ENCODE results near the gene UNC5C. TPM values are rescaled to one million over a fixed set of nuclear protein-coding genes. Genes with fewer than 3 reads are reported as not detected.

The UNC5C gene
- total RNA-seq, 4 donors from 2014 or later = 1.7 to 2.4 (median 2.0) TPM

GRCh38 chr4:95255396-95256107 lies 293.2 kb downstream of the UNC5C start:
- H3K9me3 ChIP-seq = no peaks in the 10 kb centered on the region
- no peaks in the 10 kb centered on the region for H3K4me1 ChIP-seq
- no peak overlapping the region for H3K27ac ChIP-seq (replicated peaks in 1 of 4)
- DNase-seq (ENCODE audit: extremely low spot score) = no peak
- intact Hi-C loops (cut with DNase I) = no loop called here
- H3K27me3 ChIP-seq = no peaks in the 10 kb centered on the region
- H3K4me3 ChIP-seq = no peak overlapping the region
- WGBS = 73% methylated on average over 8 of the region's 8 CpGs
- H3K36me3 ChIP-seq = no peaks in the 10 kb centered on the region
- TF ChIP-seq CTCF (IDR thresholded peaks at IDR 0.05) (no peak), POLR2AphosphoS5 (IDR thresholded peaks at IDR 0.05) (no peak), POLR2A (IDR thresholded peaks at IDR 0.05; ENCODE audit: low read depth) (no peak), EP300 (IDR thresholded peaks at IDR 0.05) (no peak)

DNA sequence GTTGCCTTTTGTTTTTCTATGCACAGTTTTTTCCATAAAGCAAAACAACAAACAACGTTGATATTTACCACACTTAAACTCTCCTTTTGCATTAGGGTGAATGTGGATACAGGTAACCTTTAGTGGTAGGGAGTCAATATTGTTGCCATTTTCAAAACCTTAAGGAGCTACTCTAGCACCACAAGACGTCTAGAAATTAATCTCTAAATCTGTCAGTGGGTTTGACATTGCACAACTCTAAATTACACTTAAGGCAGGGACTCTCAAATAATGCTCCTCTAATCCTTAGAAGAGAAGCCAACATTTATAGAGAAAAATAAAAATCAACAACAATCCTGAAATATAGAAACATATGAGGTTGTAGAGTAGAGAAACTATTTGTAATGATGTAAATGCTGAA lies 297.2 kb downstream of the UNC5C start:
- no peak for DNase-seq (ENCODE audit: extremely low spot score)
- intact Hi-C loops (cut with DNase I) = no loop called here
- no peak for TF ChIP-seq EP300 (IDR thresholded peaks at IDR 0.05)
- Histone ChIP-seq H3K9me3 (no peaks in the 10 kb centered on the region), H3K27ac (replicated peaks in 1 of 4) (no peak overlapping the region), H3K4me1 (no peaks in the 10 kb centered on the region), H3K36me3 (no peaks in the 10 kb centered on the region), H3K27me3 (no peaks in the 10 kb centered on the region), H3K4me3 (no peak overlapping the region)
- WGBS = 79% methylated on average over 2 of the region's 2 CpGs

GRCh38 chr4:95250544-95251137 lies 298.1 kb downstream of the UNC5C start:
- Histone ChIP-seq H3K4me1 (no peaks in the 10 kb centered on the region), H3K4me3 (no peak overlapping the region), H3K36me3 (no peaks in the 10 kb centered on the region), H3K27ac (replicated peaks in 1 of 4) (no peak overlapping the region), H3K27me3 (no peaks in the 10 kb centered on the region), H3K9me3 (no peaks in the 10 kb centered on the region)
- TF ChIP-seq POLR2A (IDR thresholded peaks at IDR 0.05; ENCODE audit: low read depth) = no peak
- TF ChIP-seq POLR2AphosphoS5 (IDR thresholded peaks at IDR 0.05) = no peak
- no peak for TF ChIP-seq CTCF (IDR thresholded peaks at IDR 0.05)
- TF ChIP-seq EP300 (IDR thresholded peaks at IDR 0.05) = no peak
- intact Hi-C loops (cut with DNase I) = no loop called here
- WGBS = 85% methylated on average over 7 of the region's 7 CpGs
- no peak for DNase-seq (ENCODE audit: extremely low spot score)

GRCh38 chr4:95249426-95250021 lies 299.2 kb downstream of the UNC5C start:
- Histone ChIP-seq H3K27me3 (no peaks in the 10 kb centered on the region), H3K4me1 (no peaks in the 10 kb centered on the region), H3K27ac (replicated peaks in 1 of 4) (no peak overlapping the region), H3K4me3 (no peak overlapping the region), H3K36me3 (no peaks in the 10 kb centered on the region), H3K9me3 (no peaks in the 10 kb centered on the region)
- TF ChIP-seq POLR2AphosphoS5 (IDR thresholded peaks at IDR 0.05) (no peak), EP300 (IDR thresholded peaks at IDR 0.05) (no peak), POLR2A (IDR thresholded peaks at IDR 0.05; ENCODE audit: low read depth) (no peak), CTCF (IDR thresholded peaks at IDR 0.05) (no peak)
- no peak for DNase-seq (ENCODE audit: extremely low spot score)
- WGBS = 83% methylated on average over 3 of the region's 3 CpGs
- intact Hi-C loops (cut with DNase I) = no loop called here

GRCh38 chr4:95248720-95249425 lies 299.9 kb downstream of the UNC5C start:
- WGBS = 83% methylated on average over 1 of the region's 1 CpG
- H3K9me3 ChIP-seq = no peaks in the 10 kb centered on the region
- no peaks in the 10 kb centered on the region for H3K36me3 ChIP-seq
- intact Hi-C loops (cut with DNase I) = no loop called here
- TF ChIP-seq CTCF (IDR thresholded peaks at IDR 0.05) = no peak
- TF ChIP-seq EP300 (IDR thresholded peaks at IDR 0.05) = no peak
- DNase-seq (ENCODE audit: extremely low spot score) = no peak
- no peaks in the 10 kb centered on the region for H3K4me1 ChIP-seq
- no peak overlapping the region for H3K4me3 ChIP-seq
- no peak overlapping the region for H3K27ac ChIP-seq (replicated peaks in 1 of 4)
- H3K27me3 ChIP-seq = no peaks in the 10 kb centered on the region
